ENCODE measurements around the gene OSBPL7. TPM values are rescaled to one million over a fixed set of nuclear protein-coding genes. Genes with fewer than 3 reads are reported as not detected.
A peak's percentile ranks its signal among the peaks of the same experiment; 100 is the strongest.

OSBPL7 gene
- total RNA-seq, 1 donor from 2014 or later = 25.1 TPM

DNA sequence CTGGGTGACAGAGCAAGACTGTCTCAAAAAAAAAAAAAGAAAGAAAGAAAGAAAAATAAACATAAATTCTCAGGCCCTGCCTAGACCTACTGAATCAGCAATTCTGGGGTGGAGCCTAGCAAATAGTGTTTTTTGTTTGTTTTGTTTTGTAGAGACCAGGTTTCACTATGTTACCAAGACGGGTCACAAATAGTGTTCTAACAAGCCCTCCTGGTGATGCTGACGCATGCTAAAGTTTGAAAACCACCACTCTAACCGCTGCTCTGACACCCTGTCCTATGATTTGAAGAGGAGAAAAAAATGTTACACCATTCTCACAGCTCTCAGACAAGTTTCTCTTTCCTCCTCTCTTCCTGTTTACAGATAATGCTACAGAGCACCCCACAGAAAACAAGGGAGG lies 8.3 kb upstream of the OSBPL7 start:
- no peak for DNase-seq (ENCODE audit: low spot score in 2 of 2, unreplicated experiment in 2 of 2)
- H3K9me3 Mint-ChIP-seq = no peaks in the 10 kb centered on the region
- peaks cover 18% of the 10 kb centered on the region for H3K4me1 Mint-ChIP-seq
- peaks cover 10% of the 10 kb centered on the region for H3K36me3 Mint-ChIP-seq
- TF ChIP-seq, protein P1, sequence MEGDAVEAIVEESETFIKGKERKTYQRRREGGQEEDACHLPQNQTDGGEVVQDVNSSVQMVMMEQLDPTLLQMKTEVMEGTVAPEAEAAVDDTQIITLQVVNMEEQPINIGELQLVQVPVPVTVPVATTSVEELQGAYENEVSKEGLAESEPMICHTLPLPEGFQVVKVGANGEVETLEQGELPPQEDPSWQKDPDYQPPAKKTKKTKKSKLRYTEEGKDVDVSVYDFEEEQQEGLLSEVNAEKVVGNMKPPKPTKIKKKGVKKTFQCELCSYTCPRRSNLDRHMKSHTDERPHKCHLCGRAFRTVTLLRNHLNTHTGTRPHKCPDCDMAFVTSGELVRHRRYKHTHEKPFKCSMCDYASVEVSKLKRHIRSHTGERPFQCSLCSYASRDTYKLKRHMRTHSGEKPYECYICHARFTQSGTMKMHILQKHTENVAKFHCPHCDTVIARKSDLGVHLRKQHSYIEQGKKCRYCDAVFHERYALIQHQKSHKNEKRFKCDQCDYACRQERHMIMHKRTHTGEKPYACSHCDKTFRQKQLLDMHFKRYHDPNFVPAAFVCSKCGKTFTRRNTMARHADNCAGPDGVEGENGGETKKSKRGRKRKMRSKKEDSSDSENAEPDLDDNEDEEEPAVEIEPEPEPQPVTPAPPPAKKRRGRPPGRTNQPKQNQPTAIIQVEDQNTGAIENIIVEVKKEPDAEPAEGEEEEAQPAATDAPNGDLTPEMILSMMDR (IDR thresholded peaks at IDR 0.05; ENCODE audit: unreplicated experiment) = no peak
- no peaks in the 10 kb centered on the region for H3K27me3 Mint-ChIP-seq (ENCODE audit: low read depth)
- H3K4me3 Mint-ChIP-seq = peak overlapping the region; percentile 87
- H3K27ac Mint-ChIP-seq = peak overlapping the region; percentile 36

DNA sequence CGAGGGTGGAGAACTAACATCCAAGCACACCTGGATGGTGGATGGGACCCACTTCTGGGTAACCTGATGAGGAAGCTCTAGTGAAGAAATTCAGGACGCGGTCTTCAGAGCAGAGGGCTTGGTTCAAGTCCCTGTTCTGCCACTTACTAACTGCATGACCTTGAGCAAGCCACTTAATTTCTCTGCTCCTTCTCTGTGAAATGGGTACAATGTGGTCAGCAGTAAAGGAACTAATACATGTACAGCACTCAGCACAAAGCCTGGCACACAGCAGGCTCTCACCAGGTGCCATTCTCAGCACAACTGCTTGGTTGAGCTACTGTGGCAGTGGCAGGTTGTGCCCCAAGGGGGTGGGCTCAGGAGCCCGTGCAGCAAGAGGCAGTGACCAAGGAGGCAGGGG lies 1.9 kb upstream of the OSBPL7 start:
- Mint-ChIP-seq H3K27ac (no peak overlapping the region), H3K9me3 (no peaks in the 10 kb centered on the region), H3K27me3 (ENCODE audit: low read depth) (no peaks in the 10 kb centered on the region), H3K4me1 (peaks cover 15% of the 10 kb centered on the region), H3K4me3 (no peak overlapping the region), H3K36me3 (peaks cover 12% of the 10 kb centered on the region)
- TF ChIP-seq, protein P1 (IDR thresholded peaks at IDR 0.05; ENCODE audit: unreplicated experiment) = no peak
- no peak for DNase-seq (ENCODE audit: low spot score in 2 of 2, unreplicated experiment in 2 of 2)

DNA sequence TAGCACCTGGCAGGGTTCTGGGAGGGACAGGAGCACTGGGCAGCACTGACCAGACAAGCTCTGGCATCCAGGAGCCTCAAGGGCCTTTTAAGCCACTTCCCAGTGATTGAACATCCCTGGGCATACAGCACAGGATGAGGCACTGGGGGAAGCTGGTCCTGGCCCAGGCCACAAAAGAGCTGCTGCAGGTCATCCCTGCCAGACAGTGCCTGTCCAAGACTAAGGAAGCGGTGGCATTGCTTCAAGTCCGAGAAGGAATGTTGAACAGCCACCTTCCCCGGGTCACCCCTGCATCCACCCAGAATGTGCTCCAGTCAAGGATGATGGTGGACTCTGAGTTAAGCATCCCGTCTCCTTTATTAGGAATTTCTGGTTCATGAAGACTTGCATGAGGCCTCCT lies 1.2 kb upstream of the OSBPL7 start:
- H3K4me3 Mint-ChIP-seq = peak overlapping the region; percentile 30
- TF ChIP-seq, protein P1 (IDR thresholded peaks at IDR 0.05; ENCODE audit: unreplicated experiment) = no peak
- no peak for DNase-seq (ENCODE audit: low spot score in 2 of 2, unreplicated experiment in 2 of 2)
- no peaks in the 10 kb centered on the region for H3K27me3 Mint-ChIP-seq (ENCODE audit: low read depth)
- peak overlapping the region; percentile 34 for H3K27ac Mint-ChIP-seq
- H3K36me3 Mint-ChIP-seq = peaks cover 13% of the 10 kb centered on the region
- no peaks in the 10 kb centered on the region for H3K9me3 Mint-ChIP-seq
- H3K4me1 Mint-ChIP-seq = peaks cover 15% of the 10 kb centered on the region

DNA sequence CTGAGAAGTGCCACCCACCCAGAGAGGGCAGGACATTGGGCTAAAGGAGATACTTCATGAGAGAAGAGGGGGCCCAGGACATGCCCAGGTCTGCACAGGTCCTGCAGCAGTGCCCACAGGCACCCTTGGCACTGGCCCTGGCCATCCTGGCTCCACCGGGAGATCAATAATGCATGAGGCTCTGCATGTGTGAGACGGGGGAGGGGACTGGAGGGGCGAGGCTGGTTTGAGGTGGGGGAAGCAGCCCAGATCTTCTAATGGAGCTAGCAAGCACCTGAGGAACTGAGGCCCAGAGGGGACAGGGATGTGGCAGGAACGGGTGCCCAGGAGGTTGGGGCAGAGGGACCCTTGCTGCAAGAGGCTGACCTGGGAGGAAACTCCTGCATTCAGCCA lies 567 bp downstream of the OSBPL7 start:
- Mint-ChIP-seq H3K4me3 (peak overlapping the region; percentile 97), H3K4me1 (peaks cover 15% of the 10 kb centered on the region), H3K9me3 (no peaks in the 10 kb centered on the region), H3K27me3 (ENCODE audit: low read depth) (no peaks in the 10 kb centered on the region), H3K27ac (peak overlapping the region; percentile 89), H3K36me3 (peaks cover 15% of the 10 kb centered on the region)
- TF ChIP-seq, protein P1 (IDR thresholded peaks at IDR 0.05; ENCODE audit: unreplicated experiment) = no peak
- DNase-seq (ENCODE audit: low spot score in 2 of 2, unreplicated experiment in 2 of 2) = no peak

DNA sequence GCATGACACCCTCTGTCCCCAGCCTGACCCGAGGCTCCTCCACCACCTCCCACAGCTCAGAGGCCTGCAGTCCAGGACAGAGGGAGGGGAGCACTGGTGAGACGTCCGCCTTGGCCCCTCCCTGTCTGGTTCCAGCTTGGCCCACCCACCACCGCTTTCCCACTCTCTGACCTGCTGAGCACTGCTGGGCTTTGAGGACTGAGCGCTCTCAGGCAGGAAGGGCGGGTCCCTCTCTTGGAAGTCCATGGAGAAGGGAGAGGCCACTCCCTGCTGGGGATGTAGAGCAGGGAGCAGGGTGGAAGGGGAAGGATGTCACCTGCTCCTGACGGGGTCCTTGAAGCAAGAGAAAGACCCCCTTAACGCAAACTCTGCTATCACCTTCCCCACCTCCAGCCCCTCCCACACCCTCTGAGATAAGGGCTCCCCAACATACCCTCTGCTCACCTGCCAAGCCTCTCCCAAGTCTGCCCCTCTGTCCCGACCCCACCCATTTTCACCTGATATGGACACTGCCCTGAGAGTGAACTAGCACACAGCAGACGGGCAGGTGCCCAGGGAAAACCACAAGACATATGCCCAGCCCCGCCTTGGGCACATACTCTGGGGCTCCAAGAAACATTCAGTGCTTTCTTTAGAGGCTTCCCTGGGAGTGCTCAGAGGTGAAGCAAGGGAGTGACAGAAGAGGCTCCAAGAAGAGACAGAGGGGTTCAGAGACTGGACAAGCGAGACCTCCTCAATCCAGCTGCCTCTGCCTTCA lies 1.4 kb downstream of the OSBPL7 start:
- peaks cover 16% of the 10 kb centered on the region for H3K36me3 Mint-ChIP-seq
- no peaks in the 10 kb centered on the region for H3K9me3 Mint-ChIP-seq
- peaks cover 15% of the 10 kb centered on the region for H3K4me1 Mint-ChIP-seq
- TF ChIP-seq, protein P1 (IDR thresholded peaks at IDR 0.05; ENCODE audit: unreplicated experiment) = no peak
- no peaks in the 10 kb centered on the region for H3K27me3 Mint-ChIP-seq (ENCODE audit: low read depth)
- H3K27ac Mint-ChIP-seq = peak overlapping the region; percentile 89
- H3K4me3 Mint-ChIP-seq = peak overlapping the region; percentile 97
- DNase-seq (ENCODE audit: low spot score in 2 of 2, unreplicated experiment in 2 of 2) = no peak
